Measurements from ENCODE around the gene HOXA3. TPM values are rescaled to one million over a fixed set of nuclear protein-coding genes. Genes with fewer than 3 reads are reported as not detected.

HOXA3 gene
- total and polyA plus RNA-seq, 2 of the 8 experiments (the other 6 are each of a cell fraction or from before 2014, with no cell fraction given), result not detected

DNA sequence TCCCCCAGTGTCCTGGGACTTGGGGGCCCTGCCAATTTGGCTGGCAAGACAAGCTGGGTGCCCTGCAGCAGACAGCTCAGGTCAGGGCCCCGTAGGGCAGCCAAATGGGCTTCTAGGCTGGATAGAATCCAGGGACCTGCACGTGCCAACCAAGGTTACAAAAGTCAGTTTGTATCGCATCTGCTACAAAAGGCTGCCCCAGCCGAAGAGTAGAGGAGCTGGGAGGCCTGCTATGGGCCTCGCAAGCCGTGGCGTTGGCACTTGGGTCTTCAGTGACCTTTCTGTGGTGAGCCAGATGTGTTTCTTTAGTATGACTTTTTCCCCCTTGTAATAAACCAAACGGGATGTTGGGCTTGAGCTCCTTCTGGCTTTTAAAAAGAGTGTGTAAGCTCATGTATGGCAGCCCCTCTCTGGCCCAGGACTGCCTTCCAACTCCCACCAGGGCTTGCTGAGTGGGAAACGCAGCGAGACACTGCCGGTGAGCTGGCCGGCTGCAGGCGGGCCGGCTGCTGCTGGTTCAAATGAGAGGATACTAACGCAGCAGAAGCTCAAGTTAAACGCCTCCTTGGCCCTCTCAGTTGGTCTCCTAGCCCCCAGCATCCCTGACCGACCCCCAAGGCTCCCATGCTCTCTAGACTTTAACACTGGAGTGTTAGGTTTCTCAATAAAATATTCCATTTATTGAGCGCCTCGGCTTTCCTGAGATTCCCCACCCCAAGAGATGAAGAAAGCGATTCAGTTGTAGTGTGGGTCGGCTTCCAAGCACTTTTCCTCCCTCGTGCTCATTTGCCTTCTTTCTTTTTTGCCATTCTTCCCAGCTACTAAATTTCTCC lies 24.8 kb upstream of the HOXA3 start:
- Histone ChIP-seq H3K18ac (ENCODE audit: extremely low read depth, low read length) (no peak overlapping the region), H2AFZ (ENCODE audit: low read length) (no peak overlapping the region), H2BK120ac (replicated peaks; ENCODE audit: low read depth, low read length) (no peak overlapping the region), H4K91ac (replicated peaks; ENCODE audit: insufficient read length, low read length) (no peak overlapping the region), H2BK15ac (ENCODE audit: low read length) (no peak overlapping the region), H3K9me3 (ENCODE audit: insufficient read depth in 2 of 2, low read depth in 1 of 2, low read length in 1 of 2) (no peaks in the 10 kb centered on the region; a peak in 1 of 4 replicates), H3K27me3 (replicated peaks in 1 of 4; ENCODE audit: control insufficient read depth in 3 of 4, extremely low read depth in 1 of 4, insufficient read depth in 3 of 4, low read length in 3 of 4) (peaks cover 99 to 100% (median 100%) of the 10 kb centered on the region in 4 experiments), H4K8ac (ENCODE audit: extremely low read depth, insufficient read depth, low read length) (no peak overlapping the region), H2AK5ac (ENCODE audit: low read depth, low read length) (no peak overlapping the region), H3K23me2 (ENCODE audit: low read depth, low read length) (no peaks in the 10 kb centered on the region; the same call in 1 of the 2 replicates), H3K9ac (replicated peaks in 1 of 4; ENCODE audit: extremely low read depth in 1 of 4, low read depth in 3 of 4, low read length in 3 of 4) (no peak overlapping the region), H4K5ac (ENCODE audit: insufficient read length, low read depth, low read length) (no peak overlapping the region), H2BK5ac (ENCODE audit: low read depth, low read length) (no peak overlapping the region), H3K56ac (replicated peaks; ENCODE audit: insufficient read length, low read depth, low read length) (no peak overlapping the region), H3K4me3 (ENCODE audit: extremely low read depth in 1 of 4, insufficient read depth in 2 of 4, low read depth in 3 of 4, low read length in 4 of 4) (no peak overlapping the region), H4K20me1 (replicated peaks in 1 of 2; ENCODE audit: control insufficient read depth in 1 of 2, insufficient read depth in 2 of 2, low read length in 2 of 2) (peaks cover 43 to 54% of the 10 kb centered on the region in 2 experiments), H3K4ac (replicated peaks; ENCODE audit: insufficient read length, low read depth, low read length) (no peak overlapping the region), H3K14ac (ENCODE audit: insufficient read length) (no peak overlapping the region), H3K27ac (ENCODE audit: low read depth, low read length) (no peak overlapping the region), H3K36me3 (ENCODE audit: control insufficient read depth in 2 of 4, insufficient read depth in 4 of 4, low read length in 3 of 4) (peaks cover 0 to 15% (median 0%) of the 10 kb centered on the region in 4 experiments; a peak in 1 of 8 replicates), H3K23ac (ENCODE audit: insufficient read length) (no peak overlapping the region), H3K79me1 (ENCODE audit: low read depth, low read length) (no peaks in the 10 kb centered on the region), H3K4me2 (ENCODE audit: insufficient read depth in 1 of 2, low read depth in 2 of 2, low read length in 2 of 2) (no peak overlapping the region), H2BK12ac (ENCODE audit: low read depth, low read length) (no peak overlapping the region), H2BK20ac (ENCODE audit: low read length) (no peak overlapping the region), H3K79me2 (ENCODE audit: control insufficient read depth in 1 of 2, insufficient read depth in 2 of 2, low read length in 2 of 2) (no peaks in the 10 kb centered on the region), H3K4me1 (replicated peaks in 1 of 4; ENCODE audit: control insufficient read depth in 3 of 4, insufficient read depth in 4 of 4, low read length in 3 of 4) (peaks cover 4 to 11% (median 5%) of the 10 kb centered on the region in 4 experiments; a peak in 5 of 7 replicates)
- DNase-seq (ENCODE audit: low read depth in 1 of 2, low spot score in 2 of 2) (peak in 1 of 2 experiments; percentile 44), FAIRE-seq (no peak)
- TF ChIP-seq EZH2 (IDR thresholded peaks at IDR 0.05; ENCODE audit: low read depth, low read length, severe bottlenecking), result no peak
- TF ChIP-seq SUZ12 (IDR thresholded peaks at IDR 0.05; ENCODE audit: low read length), result peak; percentile 90
- no peak for TF ChIP-seq CEBPB (IDR thresholded peaks at IDR 0.05; ENCODE audit: low read depth, low read length)
- TF ChIP-seq RNF2 (IDR thresholded peaks at IDR 0.05; ENCODE audit: borderline replicate concordance, low read depth, low read length, missing control alignments, poor library complexity, severe bottlenecking), result peak; percentile 96
- WGBS, 2 experiments (ENCODE audit: extremely low coverage in 1 of 2, insufficient coverage in 1 of 2, insufficient read length in 1 of 2, insufficient replicate concordance in 2 of 2, low coverage in 1 of 2, low lambda C conversion rate in 2 of 2, missing lambda C conversion rate in 1 of 2), result 32% methylated on average over 22 of the region's 22 CpGs; no CpG with 5 or more reads in 1 of the 2 experiments
- CTCF ChIA-PET (ENCODE audit: partially characterized antibody), result interaction anchor here (0.7 to 2.4 kb wide), 11 partner anchors 9 to 919 kb away, joined by 3 to 8 read pairs (median 4); no protein-coding TSS in a partner anchor
- POLR2A ChIA-PET (ENCODE audit: partially characterized antibody), result no interaction called here
